COLO668 (cell line): Measurements from ENCODE around the gene FYB1.

Experiments used
- DNase-seq: peaks from one replicate; lab custom pipeline; 2025; ENCODE audit not compliant: unreplicated experiment; lab: John Stamatoyannopoulos, UW

FYB1 gene

GRCh38 chr5:39207345-39208045 is 11.9 kb downstream of the FYB1 start:
- no peak for DNase-seq

- DNase-seq = no peak
Measured at GRCh38 chr5:39206630-39207321, 12.6 kb downstream of the FYB1 start.

DNA sequence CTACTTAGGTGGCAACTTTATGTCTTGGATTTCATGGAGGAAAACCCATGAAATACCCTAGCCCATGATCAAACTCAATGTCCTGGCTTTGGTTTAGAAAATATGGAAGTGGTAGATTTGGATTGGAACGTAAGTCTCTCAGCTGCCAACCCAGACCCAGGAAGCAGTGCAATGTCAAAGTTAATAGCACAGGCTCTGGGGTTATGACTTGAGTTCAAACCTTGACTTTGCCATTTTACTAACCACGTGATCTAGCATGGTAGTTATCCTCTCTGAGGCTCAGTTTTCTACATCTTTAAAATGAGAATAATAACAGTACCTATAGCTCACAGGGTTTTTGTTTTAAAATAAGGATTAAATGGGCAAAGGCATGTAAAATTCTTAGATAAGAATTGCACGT is 13.8 kb downstream of the FYB1 start:
- DNase-seq = no peak

DNA sequence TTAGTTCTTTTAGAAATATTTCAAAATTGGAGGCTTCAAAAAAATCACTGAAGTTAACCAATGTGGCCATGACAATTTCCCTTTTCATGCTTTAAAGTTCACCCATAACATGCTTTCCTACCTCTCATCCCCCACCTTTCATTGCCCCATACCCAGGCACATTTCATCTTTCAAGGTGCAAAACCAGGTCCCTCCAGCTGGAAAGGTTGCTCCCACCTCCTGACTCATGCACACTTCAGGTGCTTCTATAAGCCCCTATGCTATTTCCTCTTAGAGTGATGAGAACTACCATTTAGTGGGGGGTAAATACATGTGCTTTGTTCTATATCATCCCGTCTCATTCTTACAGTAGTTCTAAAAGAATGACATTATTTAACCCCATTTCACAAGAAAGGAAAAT is 15.4 kb downstream of the FYB1 start:
- DNase-seq = no peak

GRCh38 chr5:39203275-39203922 is 16.0 kb downstream of the FYB1 start:
- DNase-seq = no peak

DNA sequence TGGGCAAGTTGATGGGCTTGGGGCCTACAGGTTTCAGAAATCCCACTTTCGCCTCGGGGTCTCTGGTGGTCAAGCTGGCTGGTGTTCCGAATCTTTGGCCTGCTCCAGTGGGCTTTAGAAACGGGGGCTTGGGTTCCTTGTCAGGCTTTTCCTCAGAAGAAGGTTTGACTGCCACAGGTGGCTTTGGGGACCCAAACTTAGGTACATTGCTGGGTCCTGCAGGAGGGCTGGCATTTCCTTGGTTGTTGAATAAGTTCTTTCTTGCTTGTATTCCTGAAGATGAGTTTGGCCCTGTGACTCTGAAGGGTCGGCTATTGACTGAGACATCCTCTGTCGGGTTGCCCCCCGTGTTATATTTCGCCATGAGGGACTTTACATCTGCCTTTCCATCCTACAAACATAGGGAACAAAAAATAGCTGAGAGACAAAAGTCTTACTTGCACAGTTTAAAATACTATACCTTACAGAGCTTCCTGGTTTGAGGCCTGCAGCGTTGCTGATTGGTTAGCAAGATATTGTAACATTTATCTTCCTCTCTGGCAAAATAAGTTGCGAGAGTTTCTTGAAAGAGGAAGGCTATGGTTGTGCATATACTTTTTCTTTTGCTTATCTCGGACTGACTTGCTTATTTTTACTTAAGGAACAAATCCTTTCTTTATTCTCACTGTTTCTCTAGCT is 16.6 kb downstream of the FYB1 start:
- no peak for DNase-seq

GRCh38 chr5:39201781-39202596 is 17.4 kb downstream of the FYB1 start:
- no peak for DNase-seq

DNA sequence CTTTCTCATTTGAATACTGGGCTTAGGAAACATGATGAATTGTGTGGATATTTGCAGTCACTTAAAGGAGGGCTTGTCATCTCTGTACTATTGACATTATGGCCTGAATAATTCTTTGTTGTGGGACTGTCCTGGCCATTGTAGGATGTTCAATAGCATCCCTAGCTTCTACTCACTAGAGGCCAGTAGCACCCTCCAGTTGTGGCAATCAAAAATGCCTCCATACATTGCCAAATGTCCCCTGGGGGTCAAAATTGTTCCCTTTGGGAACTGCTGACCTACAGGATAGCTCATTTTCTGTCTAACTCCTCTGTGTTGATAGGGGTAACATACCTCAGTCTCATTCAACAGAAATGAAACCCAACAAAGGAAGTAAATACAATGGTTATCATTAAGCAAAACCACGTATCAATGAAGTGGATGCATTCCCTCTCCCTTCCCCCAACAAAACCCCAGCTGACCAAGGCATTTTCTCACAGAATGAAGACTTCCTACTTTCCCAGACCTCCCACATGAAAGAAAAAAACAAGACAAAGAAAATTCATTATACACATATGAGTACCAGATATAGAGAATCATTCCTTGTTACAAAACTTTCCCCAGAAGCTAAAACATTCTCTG is 18.1 kb downstream of the FYB1 start:
- DNase-seq = no peak

DNA sequence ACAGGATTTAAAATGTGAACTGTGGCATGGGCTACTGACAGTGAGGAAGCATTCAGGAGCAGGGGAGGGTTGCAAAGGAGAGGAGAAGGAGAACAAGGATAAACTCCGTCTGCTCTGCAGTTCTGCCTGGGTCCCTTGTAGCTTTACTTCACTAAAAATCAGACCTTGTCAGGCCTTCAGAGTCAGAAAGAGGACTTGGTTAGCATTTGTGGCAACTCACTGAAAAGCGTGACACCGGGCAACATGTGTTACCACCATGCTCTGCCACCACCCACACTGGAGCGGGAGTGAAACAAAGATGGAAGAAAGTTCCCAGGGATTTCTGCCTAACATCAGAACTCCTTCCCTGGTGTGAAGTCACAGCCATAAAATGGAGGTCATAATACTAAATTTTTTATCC is 19.3 kb downstream of the FYB1 start:
- no peak for DNase-seq

DNA sequence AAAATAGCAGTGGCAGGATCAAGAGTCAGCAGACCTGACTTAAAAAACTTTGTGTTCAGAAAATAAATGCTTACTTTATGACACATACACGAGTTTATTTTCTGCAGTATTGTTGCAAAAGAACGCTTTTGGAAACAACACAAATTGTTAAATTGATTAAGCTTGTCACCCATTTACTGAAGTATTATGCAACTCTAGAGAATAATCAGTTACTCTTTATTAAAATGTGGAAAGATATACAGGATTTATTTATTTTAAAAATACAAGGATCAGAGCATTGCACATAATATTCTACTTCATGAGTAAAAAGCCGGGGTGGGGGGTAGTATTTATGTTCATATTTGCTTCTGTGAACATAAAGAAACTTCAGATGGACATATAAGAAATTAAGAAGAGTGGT is 20.0 kb downstream of the FYB1 start:
- no peak for DNase-seq

GRCh38 chr5:39198127-39198526 is 21.2 kb downstream of the FYB1 start:
- DNase-seq = no peak

DNA sequence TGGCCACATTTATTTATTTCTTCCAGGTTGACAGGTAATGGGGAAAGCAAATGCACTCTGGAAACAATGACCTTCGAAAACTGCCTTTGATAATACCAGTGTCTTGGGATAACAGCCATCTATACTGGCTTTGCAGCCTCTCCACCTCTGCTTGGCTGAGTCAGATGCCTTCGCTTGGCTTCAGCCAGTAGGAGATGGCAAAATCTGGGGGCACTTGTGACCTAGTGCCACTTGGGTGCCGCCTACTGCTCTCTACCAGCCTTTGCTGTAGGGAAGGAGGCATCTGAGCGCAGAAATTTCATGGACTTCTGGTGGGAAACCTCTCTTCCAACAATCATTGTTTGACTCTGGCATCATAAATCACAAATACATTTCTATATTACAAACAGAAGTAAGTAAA is 21.8 kb downstream of the FYB1 start:
- DNase-seq = no peak

GRCh38 chr5:39195198-39195826 is 24.1 kb downstream of the FYB1 start:
- DNase-seq = no peak

DNA sequence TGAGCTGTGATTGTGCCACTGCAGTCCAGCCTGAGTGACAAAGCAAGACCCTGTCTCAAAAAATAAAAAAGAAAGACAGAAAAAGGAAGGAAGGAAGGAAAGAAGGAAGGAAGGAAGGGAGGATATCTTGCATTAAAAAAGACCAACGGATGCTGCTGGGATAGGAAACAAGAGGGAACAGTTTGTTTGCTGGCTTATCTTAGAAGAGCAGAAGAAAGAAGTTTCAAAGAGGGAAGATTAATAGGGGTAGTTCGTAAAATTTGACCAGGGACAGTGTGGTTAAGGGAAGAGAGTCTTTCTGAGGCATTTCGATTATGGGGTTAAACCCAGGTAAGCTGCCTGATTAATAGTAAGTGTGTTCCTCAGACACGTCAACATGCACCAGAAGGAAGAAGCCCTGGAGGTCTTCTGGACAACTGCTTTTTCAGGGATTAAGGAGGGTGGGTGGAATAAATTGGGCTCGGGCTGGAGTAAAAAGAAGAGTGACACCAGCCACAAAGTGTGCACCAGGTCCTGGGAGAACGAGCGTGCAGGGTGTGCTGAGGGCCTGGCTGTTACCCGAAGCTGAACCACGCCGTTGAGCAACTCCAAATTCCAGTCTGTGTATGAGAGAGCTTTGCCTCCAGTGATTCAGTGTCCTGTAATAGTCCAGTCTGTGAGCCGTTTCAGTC is 24.8 kb downstream of the FYB1 start:
- DNase-seq = no peak

- no peak for DNase-seq
Measured at GRCh38 chr5:39193553-39194465, 25.6 kb downstream of the FYB1 start.

- no peak for DNase-seq
Measured at GRCh38 chr5:39192450-39193160, 26.8 kb downstream of the FYB1 start.

GRCh38 chr5:39191216-39191615 is 28.1 kb downstream of the FYB1 start:
- no peak for DNase-seq
